HAP-1 (cell line): ENCODE data around the gene CPNE4.

ENCODE experiments used
- DNase-seq, 2 experiments: peaks; one replicate each; pipeline ENCODE4 v3.0.0-alpha.2; 2016 to 2020; ENCODE audit warnings: low spot score in 2 of 2
- H3K27me3 ChIP-seq: fragments of 250-450 bp; sonication (Bioruptor Pico); 2 replicates; pipeline ENCODE4 v1.5.1; 2020; ENCODE audit warnings: low read depth, mild to moderate bottlenecking, moderate library complexity
- H3K36me3 ChIP-seq: fragments of 250-450 bp; sonication (Bioruptor Pico); replicated peaks from 2 replicates; pipeline ENCODE4 v1.5.1; 2020; ENCODE audit warnings: mild to moderate bottlenecking
- H3K4me1 ChIP-seq: fragments of 250-450 bp; sonication (Bioruptor Pico); 2 replicates; pipeline ENCODE4 v1.5.1; 2020; ENCODE audit warnings: mild to moderate bottlenecking
- H3K4me3 ChIP-seq: fragments of 250-450 bp; sonication (Bioruptor Pico); 2 replicates; pipeline ENCODE4 v1.5.1; 2020; ENCODE audit warnings: mild to moderate bottlenecking, moderate library complexity
- H3K9me3 ChIP-seq: fragments of 250-450 bp; sonication (Bioruptor Pico); 2 replicates; pipeline ENCODE4 v1.5.1; 2020; ENCODE audit warnings: mild to moderate bottlenecking, moderate library complexity
- in situ Hi-C: fragments of 300-500 bp; cut with MboI; formaldehyde crosslinking; loops from 3 replicates; pipeline ENCODE4 v1.14.3; 2020; ENCODE audit warnings: low sequenced_read_pairs, inconsistent platforms, mixed read lengths

Gene CPNE4

GRCh38 chr3:131540143-131540542 is 494.7 kb downstream of the CPNE4 start:
- no peaks in the 10 kb centered on the region for H3K27me3 ChIP-seq
- no peaks in the 10 kb centered on the region for H3K36me3 ChIP-seq
- H3K4me3 ChIP-seq: no peak overlapping the region
- in situ Hi-C loops: loop anchor here (25.0 kb wide), 1 partner anchor 472 kb away; no protein-coding TSS in a partner anchor
- no peaks in the 10 kb centered on the region for H3K9me3 ChIP-seq
- H3K4me1 ChIP-seq: no peaks in the 10 kb centered on the region; the same call in 1 of the 2 replicates
- DNase-seq: no peak

- H3K9me3 ChIP-seq: no peaks in the 10 kb centered on the region
- no peak overlapping the region for H3K4me3 ChIP-seq
- H3K4me1 ChIP-seq: no peaks in the 10 kb centered on the region; the same call in 1 of the 2 replicates
- no peaks in the 10 kb centered on the region for H3K27me3 ChIP-seq
- no peak for DNase-seq
- H3K36me3 ChIP-seq: no peaks in the 10 kb centered on the region
- in situ Hi-C loops: loop anchor here (25.0 kb wide), 1 partner anchor 473 kb away; no protein-coding TSS in a partner anchor
Measured at GRCh38 chr3:131538968-131539367, 495.8 kb downstream of the CPNE4 start.

GRCh38 chr3:131537531-131537930 is 497.3 kb downstream of the CPNE4 start:
- Histone ChIP-seq H3K36me3 (no peaks in the 10 kb centered on the region), H3K9me3 (no peaks in the 10 kb centered on the region), H3K27me3 (0 out of 2 replicates have a peak, but pooled peaks cover 4% of the 10 kb centered on the region), H3K4me1 (no peaks in the 10 kb centered on the region; the same call in 1 of the 2 replicates), H3K4me3 (no peak overlapping the region)
- in situ Hi-C loops: loop anchor here (25.0 kb wide), 1 partner anchor 475 kb away; no protein-coding TSS in a partner anchor
- DNase-seq: no peak

- in situ Hi-C loops: loop anchor here (25.0 kb wide), 1 partner anchor 477 kb away; no protein-coding TSS in a partner anchor
- no peak overlapping the region for H3K4me3 ChIP-seq
- 0 out of 2 replicates have a peak, but pooled peaks cover 4% of the 10 kb centered on the region for H3K27me3 ChIP-seq
- no peaks in the 10 kb centered on the region; the same call in 1 of the 2 replicates for H3K4me1 ChIP-seq
- no peak for DNase-seq
- no peaks in the 10 kb centered on the region for H3K36me3 ChIP-seq
- no peaks in the 10 kb centered on the region for H3K9me3 ChIP-seq
Measured at GRCh38 chr3:131535596-131535995, 499.2 kb downstream of the CPNE4 start.

- Histone ChIP-seq H3K27me3 (0 out of 2 replicates have a peak, but pooled peaks cover 4% of the 10 kb centered on the region), H3K9me3 (no peaks in the 10 kb centered on the region), H3K4me1 (no peaks in the 10 kb centered on the region; the same call in 1 of the 2 replicates), H3K36me3 (no peaks in the 10 kb centered on the region), H3K4me3 (no peak overlapping the region)
- in situ Hi-C loops: loop anchor here (25.0 kb wide), 1 partner anchor 477 kb away; no protein-coding TSS in a partner anchor
- DNase-seq: no peak
Measured at GRCh38 chr3:131535131-131535530, 499.7 kb downstream of the CPNE4 start.

GRCh38 chr3:131532645-131533044 is 502.2 kb downstream of the CPNE4 start:
- no peak overlapping the region for H3K4me3 ChIP-seq
- H3K36me3 ChIP-seq: no peaks in the 10 kb centered on the region
- H3K9me3 ChIP-seq: no peaks in the 10 kb centered on the region
- H3K27me3 ChIP-seq: 0 out of 2 replicates have a peak, but pooled peaks cover 4% of the 10 kb centered on the region
- no peaks in the 10 kb centered on the region; the same call in 1 of the 2 replicates for H3K4me1 ChIP-seq
- in situ Hi-C loops: loop anchor here (25.0 kb wide), 1 partner anchor 480 kb away; no protein-coding TSS in a partner anchor
- DNase-seq: no peak

GRCh38 chr3:131530843-131531242 is 504.0 kb downstream of the CPNE4 start:
- 0 out of 2 replicates have a peak, but pooled peaks cover 4% of the 10 kb centered on the region for H3K27me3 ChIP-seq
- no peak for DNase-seq
- H3K36me3 ChIP-seq: no peaks in the 10 kb centered on the region
- no peak overlapping the region for H3K4me3 ChIP-seq
- in situ Hi-C loops: loop anchor here (25.0 kb wide), 1 partner anchor 481 kb away; no protein-coding TSS in a partner anchor
- H3K4me1 ChIP-seq: no peaks in the 10 kb centered on the region; the same call in 1 of the 2 replicates
- H3K9me3 ChIP-seq: no peaks in the 10 kb centered on the region

GRCh38 chr3:131530388-131530787 is 504.4 kb downstream of the CPNE4 start:
- Histone ChIP-seq H3K36me3 (no peaks in the 10 kb centered on the region), H3K4me1 (no peaks in the 10 kb centered on the region), H3K4me3 (no peak overlapping the region), H3K27me3 (0 out of 2 replicates have a peak, but pooled peaks cover 4% of the 10 kb centered on the region), H3K9me3 (no peaks in the 10 kb centered on the region)
- DNase-seq: no peak
- in situ Hi-C loops: loop anchor here (25.0 kb wide), 1 partner anchor 482 kb away; no protein-coding TSS in a partner anchor

- Histone ChIP-seq H3K36me3 (no peaks in the 10 kb centered on the region), H3K9me3 (no peaks in the 10 kb centered on the region), H3K4me1 (no peaks in the 10 kb centered on the region), H3K4me3 (no peak overlapping the region), H3K27me3 (no peaks in the 10 kb centered on the region)
- in situ Hi-C loops: loop anchor here (25.0 kb wide), 1 partner anchor 485 kb away; no protein-coding TSS in a partner anchor
- DNase-seq: no peak
Measured at GRCh38 chr3:131526801-131527347, 507.9 kb downstream of the CPNE4 start.

- no peaks in the 10 kb centered on the region for H3K36me3 ChIP-seq
- no peak overlapping the region for H3K4me3 ChIP-seq
- H3K9me3 ChIP-seq: no peaks in the 10 kb centered on the region
- in situ Hi-C loops: no loop called here
- H3K27me3 ChIP-seq: no peaks in the 10 kb centered on the region; the same call in 1 of the 2 replicates
- DNase-seq: no peak
- H3K4me1 ChIP-seq: no peaks in the 10 kb centered on the region
Measured at GRCh38 chr3:131518680-131519079, 516.1 kb downstream of the CPNE4 start.

- no peaks in the 10 kb centered on the region for H3K9me3 ChIP-seq
- no peak overlapping the region for H3K4me3 ChIP-seq
- no peak for DNase-seq
- in situ Hi-C loops: no loop called here
- peaks cover 13% of the 10 kb centered on the region for H3K36me3 ChIP-seq
- peaks cover 9% of the 10 kb centered on the region for H3K27me3 ChIP-seq
- H3K4me1 ChIP-seq: peaks cover 11% of the 10 kb centered on the region
Measured at GRCh38 chr3:131505421-131505820, 529.4 kb downstream of the CPNE4 start.

- in situ Hi-C loops: no loop called here
- Histone ChIP-seq H3K4me1 (peaks cover 11% of the 10 kb centered on the region), H3K36me3 (peaks cover 31% of the 10 kb centered on the region), H3K27me3 (peaks cover 8% of the 10 kb centered on the region), H3K4me3 (peak overlapping the region; percentile 94), H3K9me3 (no peaks in the 10 kb centered on the region)
- no peak for DNase-seq
Measured at GRCh38 chr3:131503320-131503635, 531.5 kb downstream of the CPNE4 start.

GRCh38 chr3:131502530-131503319 is 532.1 kb downstream of the CPNE4 start, which contains the start of gene MRPL3:
Gene MRPL3 (minus strand): TSS chr3:131502971. CDS start chr3:131502821, 150 bp downstream.
- in situ Hi-C loops: no loop called here
- Histone ChIP-seq H3K27me3 (peaks cover 4% of the 10 kb centered on the region; the same call in 1 of the 2 replicates), H3K9me3 (no peaks in the 10 kb centered on the region), H3K36me3 (peaks cover 36% of the 10 kb centered on the region), H3K4me3 (peak within 1 kb of the TSS; percentile 94), H3K4me1 (peaks cover 11% of the 10 kb centered on the region)
- DNase-seq: peak; percentile 85 to 90
